ENCODE measurements around the gene NKPD1. TPM values are rescaled to one million over a fixed set of nuclear protein-coding genes. Genes with fewer than 3 reads are reported as not detected.

Gene NKPD1
- total RNA-seq, 1 donor from 2014 or later, result 0.35 TPM

GRCh38 chr19:45142016-45142725 lies 18.6 kb downstream of the NKPD1 start:
- Mint-ChIP-seq H3K9me3 (ENCODE audit: unreplicated experiment) (no peaks in the 10 kb centered on the region), H3K27ac (ENCODE audit: unreplicated experiment) (no peak overlapping the region), H3K4me1 (ENCODE audit: unreplicated experiment) (peaks cover 3% of the 10 kb centered on the region), H3K4me3 (ENCODE audit: unreplicated experiment) (no peak overlapping the region), H3K27me3 (ENCODE audit: unreplicated experiment) (no peaks in the 10 kb centered on the region), H3K36me3 (ENCODE audit: unreplicated experiment) (peaks cover 14% of the 10 kb centered on the region)
- TF ChIP-seq CTCF (IDR thresholded peaks at IDR 0.05), result no peak
- DNase-seq (ENCODE audit: extremely low spot score, unreplicated experiment), result no peak

- DNase-seq (ENCODE audit: extremely low spot score, unreplicated experiment), result no peak
- H3K36me3 Mint-ChIP-seq (ENCODE audit: unreplicated experiment), result peaks cover 14% of the 10 kb centered on the region
- peaks cover 3% of the 10 kb centered on the region for H3K4me1 Mint-ChIP-seq (ENCODE audit: unreplicated experiment)
- no peaks in the 10 kb centered on the region for H3K9me3 Mint-ChIP-seq (ENCODE audit: unreplicated experiment)
- TF ChIP-seq CTCF (IDR thresholded peaks at IDR 0.05), result no peak
- no peak overlapping the region for H3K27ac Mint-ChIP-seq (ENCODE audit: unreplicated experiment)
- H3K4me3 Mint-ChIP-seq (ENCODE audit: unreplicated experiment), result no peak overlapping the region
- H3K27me3 Mint-ChIP-seq (ENCODE audit: unreplicated experiment), result no peaks in the 10 kb centered on the region
These were observed 19.4 kb downstream of the NKPD1 start for GRCh38 chr19:45141203-45141900.

DNA sequence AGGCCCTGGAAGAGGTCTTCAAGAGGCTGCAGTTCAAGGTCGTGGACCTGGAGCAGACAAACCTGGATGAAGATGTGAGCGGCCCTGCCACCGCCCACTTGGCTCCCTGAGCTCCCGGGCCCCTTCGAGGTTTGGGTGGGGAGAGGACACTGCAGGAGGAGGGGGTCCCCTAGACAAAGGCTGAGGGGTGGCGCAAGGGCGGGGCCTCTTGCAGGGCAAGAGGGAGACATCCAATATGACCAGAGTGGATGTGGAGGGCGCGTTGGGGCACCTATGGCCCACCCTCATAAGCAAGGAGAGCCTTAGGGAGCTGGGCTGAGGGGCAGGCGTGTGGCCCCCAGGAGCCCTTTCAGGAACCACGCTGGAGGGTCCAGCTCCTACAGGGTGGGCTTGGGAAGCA lies 20.2 kb downstream of the NKPD1 start:
- no peak for DNase-seq (ENCODE audit: extremely low spot score, unreplicated experiment)
- Mint-ChIP-seq H3K27ac (ENCODE audit: unreplicated experiment) (no peak overlapping the region), H3K4me3 (ENCODE audit: unreplicated experiment) (no peak overlapping the region)

DNA sequence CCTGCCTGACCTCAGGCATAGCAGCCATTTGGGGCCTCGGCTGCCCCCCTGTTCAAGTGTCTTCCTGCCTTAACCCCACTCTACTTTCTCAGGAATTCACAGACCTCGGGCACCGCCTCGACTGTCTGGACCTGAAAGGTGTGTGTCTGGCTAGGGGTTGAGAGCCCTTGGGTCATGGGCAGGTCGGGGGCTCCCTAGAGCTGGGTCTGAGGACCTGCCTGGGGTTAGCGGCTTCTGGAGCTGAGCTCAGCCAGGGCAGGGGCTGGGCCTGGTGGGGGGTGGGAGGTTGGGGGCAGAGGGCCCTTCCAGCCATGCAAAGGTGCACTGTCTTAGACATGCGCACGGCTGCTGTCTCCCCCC lies 20.7 kb downstream of the NKPD1 start:
- Mint-ChIP-seq H3K9me3 (ENCODE audit: unreplicated experiment) (no peaks in the 10 kb centered on the region), H3K27ac (ENCODE audit: unreplicated experiment) (no peak overlapping the region), H3K27me3 (ENCODE audit: unreplicated experiment) (no peaks in the 10 kb centered on the region), H3K36me3 (ENCODE audit: unreplicated experiment) (peaks cover 14% of the 10 kb centered on the region), H3K4me1 (ENCODE audit: unreplicated experiment) (peaks cover 3% of the 10 kb centered on the region), H3K4me3 (ENCODE audit: unreplicated experiment) (no peak overlapping the region)
- no peak for DNase-seq (ENCODE audit: extremely low spot score, unreplicated experiment)
- TF ChIP-seq CTCF (IDR thresholded peaks at IDR 0.05), result no peak

More for the DNA sequence above, 20.2 kb downstream of the NKPD1 start:
- Mint-ChIP-seq H3K36me3 (ENCODE audit: unreplicated experiment) (peaks cover 14% of the 10 kb centered on the region), H3K27me3 (ENCODE audit: unreplicated experiment) (no peaks in the 10 kb centered on the region), H3K4me1 (ENCODE audit: unreplicated experiment) (peaks cover 3% of the 10 kb centered on the region), H3K9me3 (ENCODE audit: unreplicated experiment) (no peaks in the 10 kb centered on the region)
- no peak for TF ChIP-seq CTCF (IDR thresholded peaks at IDR 0.05)

Data from osteocyte (in vitro differentiated cells).